Measurements from ENCODE around the gene GPC6.

The GPC6 gene

GRCh38 chr13:93561576-93562225, 335.1 kb downstream of the GPC6 start:
- Histone ChIP-seq H4K8ac (ENCODE audit: low read depth, low read length) (no peak overlapping the region), H2BK15ac (replicated peaks; ENCODE audit: low read depth) (peak overlapping the region; percentile 36), H3K56ac (ENCODE audit: low read length) (peak overlapping the region; percentile 54), H3K4ac (ENCODE audit: low read depth, low read length) (peak overlapping the region; percentile 31), H4K5ac (ENCODE audit: low read length) (no peak overlapping the region), H3K79me1 (ENCODE audit: low read length) (no peaks in the 10 kb centered on the region), H3K23ac (ENCODE audit: low read length) (no peak overlapping the region), H3K36me3 (ENCODE audit: control insufficient read depth, insufficient read depth, low read length) (no peaks in the 10 kb centered on the region), H3K4me1 (ENCODE audit: control insufficient read depth, low read depth, low read length) (peaks cover 4% of the 10 kb centered on the region), H2BK5ac (ENCODE audit: low read length) (peak overlapping the region; percentile 82), H3K79me2 (ENCODE audit: control insufficient read depth, insufficient read depth, low read length) (no peaks in the 10 kb centered on the region), H3K4me3 (ENCODE audit: low read length) (no peak overlapping the region), H3K27ac (ENCODE audit: low read depth, low read length) (peak overlapping the region; percentile 68), H3K9ac (ENCODE audit: low read length) (no peak overlapping the region), H3K27me3 (ENCODE audit: insufficient read depth, low read length, poor library complexity) (no peaks in the 10 kb centered on the region), H3K4me2 (ENCODE audit: low read length) (no peak overlapping the region), H3K18ac (ENCODE audit: low read length) (peak overlapping the region; percentile 84), H2BK120ac (ENCODE audit: low read depth, low read length) (no peak overlapping the region), H2AK5ac (ENCODE audit: low read length) (no peak overlapping the region)
- WGBS (ENCODE audit: extremely low coverage, insufficient coverage, low lambda C conversion rate) = no CpG with 5 or more reads among the region's 4 CpGs
- peak; percentile 83 for DNase-seq

GRCh38 chr13:93562676-93563075, 336.1 kb downstream of the GPC6 start:
- Histone ChIP-seq H4K8ac (ENCODE audit: low read depth, low read length) (no peak overlapping the region), H3K4me1 (ENCODE audit: control insufficient read depth, low read depth, low read length) (peaks cover 4% of the 10 kb centered on the region), H3K79me1 (ENCODE audit: low read length) (no peaks in the 10 kb centered on the region), H2BK15ac (replicated peaks; ENCODE audit: low read depth) (no peak overlapping the region), H3K4me3 (ENCODE audit: low read length) (no peak overlapping the region), H3K79me2 (ENCODE audit: control insufficient read depth, insufficient read depth, low read length) (no peaks in the 10 kb centered on the region), H2BK120ac (ENCODE audit: low read depth, low read length) (no peak overlapping the region), H3K18ac (ENCODE audit: low read length) (no peak overlapping the region), H3K27me3 (ENCODE audit: insufficient read depth, low read length, poor library complexity) (no peaks in the 10 kb centered on the region), H3K23ac (ENCODE audit: low read length) (no peak overlapping the region), H3K4ac (ENCODE audit: low read depth, low read length) (no peak overlapping the region), H3K36me3 (ENCODE audit: control insufficient read depth, insufficient read depth, low read length) (no peaks in the 10 kb centered on the region), H3K27ac (ENCODE audit: low read depth, low read length) (no peak overlapping the region), H4K5ac (ENCODE audit: low read length) (no peak overlapping the region), H2AK5ac (ENCODE audit: low read length) (no peak overlapping the region), H3K9ac (ENCODE audit: low read length) (no peak overlapping the region), H3K4me2 (ENCODE audit: low read length) (no peak overlapping the region), H3K56ac (ENCODE audit: low read length) (no peak overlapping the region), H2BK5ac (ENCODE audit: low read length) (no peak overlapping the region)
- DNase-seq = peak; percentile 28
- no CpG with 5 or more reads among the region's 1 CpG for WGBS (ENCODE audit: extremely low coverage, insufficient coverage, low lambda C conversion rate)

- H2BK5ac ChIP-seq (ENCODE audit: low read length) = no peak overlapping the region
- no peak overlapping the region for H3K4me3 ChIP-seq (ENCODE audit: low read length)
- DNase-seq = no peak
- H3K27ac ChIP-seq (ENCODE audit: low read depth, low read length) = no peak overlapping the region
- no peak overlapping the region for H3K4me2 ChIP-seq (ENCODE audit: low read length)
- WGBS (ENCODE audit: extremely low coverage, insufficient coverage, low lambda C conversion rate) = no CpG with 5 or more reads among the region's 2 CpGs
- H3K4me1 ChIP-seq (ENCODE audit: control insufficient read depth, low read depth, low read length) = no peaks in the 10 kb centered on the region
- H3K18ac ChIP-seq (ENCODE audit: low read length) = no peak overlapping the region
- H4K5ac ChIP-seq (ENCODE audit: low read length) = no peak overlapping the region
- no peaks in the 10 kb centered on the region for H3K36me3 ChIP-seq (ENCODE audit: control insufficient read depth, insufficient read depth, low read length)
- H3K4ac ChIP-seq (ENCODE audit: low read depth, low read length) = no peak overlapping the region
- H3K79me2 ChIP-seq (ENCODE audit: control insufficient read depth, insufficient read depth, low read length) = no peaks in the 10 kb centered on the region
- no peak overlapping the region for H2BK15ac ChIP-seq (replicated peaks; ENCODE audit: low read depth)
- H3K9ac ChIP-seq (ENCODE audit: low read length) = no peak overlapping the region
- H4K8ac ChIP-seq (ENCODE audit: low read depth, low read length) = no peak overlapping the region
- no peak overlapping the region for H2BK120ac ChIP-seq (ENCODE audit: low read depth, low read length)
- no peaks in the 10 kb centered on the region for H3K27me3 ChIP-seq (ENCODE audit: insufficient read depth, low read length, poor library complexity)
- H3K56ac ChIP-seq (ENCODE audit: low read length) = no peak overlapping the region
- H3K79me1 ChIP-seq (ENCODE audit: low read length) = no peaks in the 10 kb centered on the region
- no peak overlapping the region for H3K23ac ChIP-seq (ENCODE audit: low read length)
- H2AK5ac ChIP-seq (ENCODE audit: low read length) = no peak overlapping the region
Measured at GRCh38 chr13:93577105-93577504, 350.5 kb downstream of the GPC6 start.

GRCh38 chr13:93589788-93590187, 363.2 kb downstream of the GPC6 start:
- Histone ChIP-seq H3K9ac (ENCODE audit: low read length) (no peak overlapping the region), H4K8ac (ENCODE audit: low read depth, low read length) (no peak overlapping the region), H4K5ac (ENCODE audit: low read length) (no peak overlapping the region), H3K4me1 (ENCODE audit: control insufficient read depth, low read depth, low read length) (no peaks in the 10 kb centered on the region), H3K27ac (ENCODE audit: low read depth, low read length) (no peak overlapping the region), H2BK120ac (ENCODE audit: low read depth, low read length) (no peak overlapping the region), H3K4ac (ENCODE audit: low read depth, low read length) (no peak overlapping the region), H2BK5ac (ENCODE audit: low read length) (no peak overlapping the region), H3K18ac (ENCODE audit: low read length) (no peak overlapping the region), H3K36me3 (ENCODE audit: control insufficient read depth, insufficient read depth, low read length) (no peaks in the 10 kb centered on the region), H3K79me1 (ENCODE audit: low read length) (no peaks in the 10 kb centered on the region), H2AK5ac (ENCODE audit: low read length) (no peak overlapping the region), H3K56ac (ENCODE audit: low read length) (no peak overlapping the region), H3K4me2 (ENCODE audit: low read length) (no peak overlapping the region), H3K27me3 (ENCODE audit: insufficient read depth, low read length, poor library complexity) (no peaks in the 10 kb centered on the region), H2BK15ac (replicated peaks; ENCODE audit: low read depth) (no peak overlapping the region), H3K23ac (ENCODE audit: low read length) (no peak overlapping the region), H3K4me3 (ENCODE audit: low read length) (no peak overlapping the region), H3K79me2 (ENCODE audit: control insufficient read depth, insufficient read depth, low read length) (no peaks in the 10 kb centered on the region)
- DNase-seq = no peak

- Histone ChIP-seq H4K5ac (ENCODE audit: low read length) (no peak overlapping the region), H3K4me2 (ENCODE audit: low read length) (no peak overlapping the region), H2BK5ac (ENCODE audit: low read length) (no peak overlapping the region), H3K18ac (ENCODE audit: low read length) (no peak overlapping the region), H3K27ac (ENCODE audit: low read depth, low read length) (no peak overlapping the region), H3K4me3 (ENCODE audit: low read length) (no peak overlapping the region), H3K79me2 (ENCODE audit: control insufficient read depth, insufficient read depth, low read length) (no peaks in the 10 kb centered on the region), H2AK5ac (ENCODE audit: low read length) (no peak overlapping the region), H2BK15ac (replicated peaks; ENCODE audit: low read depth) (no peak overlapping the region), H3K79me1 (ENCODE audit: low read length) (peaks cover 2% of the 10 kb centered on the region), H3K9ac (ENCODE audit: low read length) (no peak overlapping the region), H3K4ac (ENCODE audit: low read depth, low read length) (no peak overlapping the region), H3K4me1 (ENCODE audit: control insufficient read depth, low read depth, low read length) (no peaks in the 10 kb centered on the region), H3K23ac (ENCODE audit: low read length) (no peak overlapping the region), H3K36me3 (ENCODE audit: control insufficient read depth, insufficient read depth, low read length) (no peaks in the 10 kb centered on the region), H4K8ac (ENCODE audit: low read depth, low read length) (no peak overlapping the region), H3K56ac (ENCODE audit: low read length) (no peak overlapping the region), H3K27me3 (ENCODE audit: insufficient read depth, low read length, poor library complexity) (no peaks in the 10 kb centered on the region), H2BK120ac (ENCODE audit: low read depth, low read length) (no peak overlapping the region)
- peak; percentile 84 for DNase-seq
- whole genome bisulfite sequencing (ENCODE audit: extremely low coverage, insufficient coverage, low lambda C conversion rate) = no CpG with 5 or more reads among the region's 2 CpGs
Measured at GRCh38 chr13:93603043-93603442, 376.4 kb downstream of the GPC6 start.

GRCh38 chr13:93614776-93615175, 388.2 kb downstream of the GPC6 start:
- no peak overlapping the region for H4K5ac ChIP-seq (ENCODE audit: low read length)
- H2BK120ac ChIP-seq (ENCODE audit: low read depth, low read length) = no peak overlapping the region
- H3K18ac ChIP-seq (ENCODE audit: low read length) = no peak overlapping the region
- H3K27me3 ChIP-seq (ENCODE audit: insufficient read depth, low read length, poor library complexity) = no peaks in the 10 kb centered on the region
- H3K4me1 ChIP-seq (ENCODE audit: control insufficient read depth, low read depth, low read length) = no peaks in the 10 kb centered on the region
- no peak overlapping the region for H2BK5ac ChIP-seq (ENCODE audit: low read length)
- no CpG with 5 or more reads among the region's 1 CpG for WGBS (ENCODE audit: extremely low coverage, insufficient coverage, low lambda C conversion rate)
- H3K9ac ChIP-seq (ENCODE audit: low read length) = no peak overlapping the region
- DNase-seq = no peak
- no peak overlapping the region for H2BK15ac ChIP-seq (replicated peaks; ENCODE audit: low read depth)
- H3K27ac ChIP-seq (ENCODE audit: low read depth, low read length) = no peak overlapping the region
- no peak overlapping the region for H2AK5ac ChIP-seq (ENCODE audit: low read length)
- H4K8ac ChIP-seq (ENCODE audit: low read depth, low read length) = no peak overlapping the region
- H3K4ac ChIP-seq (ENCODE audit: low read depth, low read length) = no peak overlapping the region
- H3K79me2 ChIP-seq (ENCODE audit: control insufficient read depth, insufficient read depth, low read length) = no peaks in the 10 kb centered on the region
- no peak overlapping the region for H3K56ac ChIP-seq (ENCODE audit: low read length)
- H3K4me2 ChIP-seq (ENCODE audit: low read length) = no peak overlapping the region
- no peak overlapping the region for H3K23ac ChIP-seq (ENCODE audit: low read length)
- no peaks in the 10 kb centered on the region for H3K79me1 ChIP-seq (ENCODE audit: low read length)
- H3K4me3 ChIP-seq (ENCODE audit: low read length) = no peak overlapping the region
- H3K36me3 ChIP-seq (ENCODE audit: control insufficient read depth, insufficient read depth, low read length) = no peaks in the 10 kb centered on the region

All from mesendoderm (in vitro differentiated cells).